Endothelial cell of umbilical vein (primary cell): ENCODE measurements around the gene GPR162. TPM values are rescaled to one million over a fixed set of nuclear protein-coding genes. Genes with fewer than 3 reads are reported as not detected.

Source experiments
- BruUV-seq: library from RNA; stranded (reverse); fragments of 400-500 nt; replicated peaks from 2 replicates; lab custom pipeline; 2021; lab: Mats Ljungman, UMichigan
- CTCF ChIA-PET: fragments of 300-600, 350-600 bp; sonication (Branson Sonifier 250); formaldehyde crosslinking; loops from one replicate; lab custom pipeline; 2021; ENCODE audit warnings: antibody characterized with exemption, inconsistent platforms; lab: Charles Lee
- POLR2A ChIA-PET: fragments of 300-600, 350-600 bp; sonication (Branson Sonifier 250); formaldehyde crosslinking; loops from one replicate; lab custom pipeline; 2021; ENCODE audit warnings: antibody characterized with exemption, inconsistent platforms; lab: Charles Lee
- DNase-seq: peaks from one replicate; pipeline ENCODE4 v3.0.0-alpha.2; 2011; ENCODE audit warnings: low read depth, low spot score
- FAIRE-seq: peaks from 2 replicates; lab custom pipeline; 2011; peaks lifted over from hg19 to GRCh38; lab: Jason Lieb, UNC
- H2AFZ ChIP-seq: 2 replicates; pipeline ENCODE4 v1.6.0; 2012; ENCODE audit warnings: low read depth, low read length, control low read depth, inconsistent platforms
- H3K27ac ChIP-seq: 2 replicates; pipeline ENCODE4 v1.5.1; 2011; ENCODE audit warnings: low read depth, mild to moderate bottlenecking, control low read depth, low read length, moderate library complexity; ENCODE audit not compliant: insufficient read depth
- H3K27me3 ChIP-seq, 2 experiments: 2 replicates each; pipeline versions ENCODE4 v1.6.0 to v1.6.1; 2011; ENCODE audit warnings: low read length in 2 of 2, mixed read lengths in 1 of 2; ENCODE audit not compliant: control insufficient read depth in 2 of 2, insufficient read depth in 2 of 2
- H3K36me3 ChIP-seq, 2 experiments: 2 replicates in 1 of 2; 3 replicates in 1 of 2; pipeline ENCODE4 v1.5.1; 2011; ENCODE audit warnings: low read length in 2 of 2, mild to moderate bottlenecking in 1 of 2, moderate library complexity in 1 of 2; ENCODE audit not compliant: control insufficient read depth in 2 of 2, insufficient read depth in 2 of 2; ENCODE audit errors: extremely low read depth in 1 of 2
- H3K4me1 ChIP-seq: 3 replicates; pipeline ENCODE4 v1.5.1; 2011; ENCODE audit warnings: mild to moderate bottlenecking, low read length; ENCODE audit not compliant: control insufficient read depth, insufficient read depth; ENCODE audit errors: extremely low read depth
- H3K4me2 ChIP-seq: 2 replicates; pipeline ENCODE4 v1.6.1; 2011; ENCODE audit warnings: low read length, control low read depth, mixed read lengths; ENCODE audit not compliant: insufficient read depth
- H3K4me3 ChIP-seq, 3 experiments: fragments of 200-600 bp in 1 of 3; sonication (generic), shearing (Covaris generic) in 1 of 3; replicated peaks in 1 of 3; 2 replicates each; pipeline ENCODE4 v1.5.1; 2011 to 2016; ENCODE audit warnings: control low read depth in 3 of 3, low read length in 3 of 3, mild to moderate bottlenecking in 2 of 3, inconsistent platforms in 1 of 3, low read depth in 1 of 3, moderate library complexity in 1 of 3; ENCODE audit not compliant: insufficient read depth in 1 of 3
- H3K79me2 ChIP-seq: 2 replicates; pipeline ENCODE4 v1.6.0; 2012; ENCODE audit warnings: low read length, inconsistent platforms; ENCODE audit not compliant: control insufficient read depth, insufficient read depth
- H3K9ac ChIP-seq: replicated peaks from 2 replicates; pipeline ENCODE3; 2011; ENCODE audit warnings: low read length, control low read depth; ENCODE audit not compliant: insufficient read depth; ENCODE audit errors: extremely low read depth
- H3K9me1 ChIP-seq: replicated peaks from 3 replicates; pipeline ENCODE4 v1.6.0; 2011; ENCODE audit warnings: mild to moderate bottlenecking, low read length; ENCODE audit not compliant: control insufficient read depth, insufficient read depth; ENCODE audit errors: extremely low read depth
- H3K9me3 ChIP-seq: replicated peaks from 2 replicates; pipeline ENCODE4 v1.5.1; 2012; ENCODE audit warnings: low read length, inconsistent platforms; ENCODE audit not compliant: control insufficient read depth, insufficient read depth
- H4K20me1 ChIP-seq: replicated peaks from 2 replicates; pipeline ENCODE3; 2011; ENCODE audit warnings: mild to moderate bottlenecking, low read length; ENCODE audit not compliant: control insufficient read depth, insufficient read depth; ENCODE audit errors: extremely low read depth
- CTCF ChIP-seq, 2 donors: IDR thresholded peaks; 1 replicate in 1 of 2; 2 replicates in 1 of 2; pipeline ENCODE4 v1.5.1; 2011; ENCODE audit warnings: low read length in 2 of 2, mild to moderate bottlenecking in 2 of 2, moderate library complexity in 2 of 2, control low read depth in 1 of 2, inconsistent platforms in 1 of 2, low read depth in 1 of 2; ENCODE audit not compliant: insufficient read depth in 1 of 2; ENCODE audit errors: extremely low read depth in 1 of 2
- EZH2 ChIP-seq: IDR thresholded peaks from 2 replicates; pipeline ENCODE4 v1.6.1; 2012; ENCODE audit warnings: borderline replicate concordance, low read depth, mild to moderate bottlenecking, moderate library complexity, low read length, inconsistent platforms; ENCODE audit not compliant: severe bottlenecking
- FOS ChIP-seq: IDR thresholded peaks from 2 replicates; pipeline ENCODE4 v1.6.1; 2011; ENCODE audit warnings: mild to moderate bottlenecking, low read length, moderate library complexity, borderline replicate concordance; ENCODE audit not compliant: insufficient read depth
- GATA2 ChIP-seq: IDR thresholded peaks from 2 replicates; pipeline ENCODE4 v1.7.0; 2011; ENCODE audit warnings: low read depth, mild to moderate bottlenecking, moderate library complexity, mixed read lengths, low read length; ENCODE audit not compliant: insufficient read length, insufficient read depth
- JUN ChIP-seq: IDR thresholded peaks from 2 replicates; pipeline ENCODE4 v1.6.1; 2011; ENCODE audit warnings: borderline replicate concordance, low read depth; ENCODE audit not compliant: insufficient read length, insufficient read depth
- MAX ChIP-seq: IDR thresholded peaks from 2 replicates; pipeline ENCODE4 v1.6.1; 2011; ENCODE audit not compliant: insufficient read depth, insufficient read length
- MYC ChIP-seq: IDR thresholded peaks from one replicate; pipeline ENCODE4 v1.6.1; 2011; ENCODE audit warnings: mild to moderate bottlenecking, low read depth, low read length
- POLR2A ChIP-seq: IDR thresholded peaks from 2 replicates; pipeline ENCODE4 v1.6.1; 2012; ENCODE audit warnings: low read depth, mild to moderate bottlenecking, control low read depth, low read length
- POLR2AphosphoS5 ChIP-seq: IDR thresholded peaks from 2 replicates; pipeline ENCODE4 v1.6.1; 2012; ENCODE audit warnings: low read depth, mild to moderate bottlenecking, control low read depth, low read length, moderate library complexity; ENCODE audit not compliant: insufficient read depth
- dilution Hi-C: fragments of 300-500 bp; cut with MboI; formaldehyde crosslinking; loops from one replicate; pipeline ENCODE4 v1.15.0; 2019; ENCODE audit warnings: low sequenced_read_pairs; ENCODE audit not compliant: extremely low pct_ligation_motif_present
- intact Hi-C: fragments of 100-400 bp; cut with micrococcal nuclease; formaldehyde crosslinking; loops from one replicate; pipeline ENCODE4 v1.10.0; 2022
- polyA plus RNA-seq, 4 experiments: library from polyadenylated mRNA; depleted of rRNA in 3 of 4; stranded (reverse) in 3 of 4; unstranded in 1 of 4; fragments of >200 nt; gene quantifications; 2 replicates each; pipeline versions ENCODE4 v1.2.1 to v1.2.3, GENCODE V29; 2011 to 2012; ENCODE audit warnings: missing spikeins in 1 of 4
- total RNA-seq: library from RNA; stranded (reverse); gene quantifications from 2 replicates; pipeline ENCODE4 v1.2.3, GENCODE V29; 2021

Gene GPR162
- total and polyA plus RNA-seq, 2 donors (not counting 3 experiments of a cell fraction or from before 2014, with no cell fraction given), result 9.7 to 13.7 TPM

- H3K4me1 ChIP-seq, result peaks cover 8% of the 10 kb centered on the region
- DNase-seq (no peak), FAIRE-seq (no peak)
- H3K4me3 ChIP-seq, result no peak overlapping the region
- dilution Hi-C loops (no loop called here), intact Hi-C loops (no loop called here)
- no peak overlapping the region for H3K9ac ChIP-seq
- no peak overlapping the region for H3K27ac ChIP-seq
- H3K36me3 ChIP-seq, result no peaks in the 10 kb centered on the region
- no peaks in the 10 kb centered on the region for H3K9me3 ChIP-seq
- no TSS peak for BruUV-seq
- ChIA-PET POLR2A (no interaction called here), CTCF (interaction anchor here (1.0 kb wide), 1 partner anchor 63 kb away, joined by 3 read pairs; the partner anchor contains the start of gene MLF2)
- H4K20me1 ChIP-seq, result no peaks in the 10 kb centered on the region
- no peak overlapping the region for H3K4me2 ChIP-seq
- H3K9me1 ChIP-seq, result no peaks in the 10 kb centered on the region
- H3K27me3 ChIP-seq, result peaks cover 0 to 2% of the 10 kb centered on the region in 2 experiments
- no peaks in the 10 kb centered on the region for H3K79me2 ChIP-seq
- no peak for TF ChIP-seq POLR2A
- no peak for TF ChIP-seq MYC
- no peak for TF ChIP-seq CTCF (IDR thresholded peaks at IDR 0.05; ENCODE audit: extremely low read depth in 1 of 2, insufficient read depth in 1 of 2, low read depth in 1 of 2, low read length in 2 of 2)
- TF ChIP-seq GATA2, result no peak
- TF ChIP-seq MAX, result no peak
- no peak for TF ChIP-seq JUN
- no peak for TF ChIP-seq POLR2AphosphoS5
- no peak for TF ChIP-seq FOS
- no peak for TF ChIP-seq EZH2
- no peak overlapping the region for H2AFZ ChIP-seq
Observed at GRCh38 chr12:6816598-6816997, 5.0 kb upstream of the GPR162 start.
